ENCODE data around the gene CEMP1.
A peak's percentile ranks its signal among the peaks of the same experiment; 100 is the strongest.

The CEMP1 gene

GRCh38 chr16:2507052-2507659 lies 24.1 kb downstream of the CEMP1 start:
- no peak for DNase-seq (ENCODE audit: extremely low read depth in 1 of 2, low read depth in 1 of 2)

GRCh38 chr16:2505695-2506094 lies 25.5 kb downstream of the CEMP1 start:
- DNase-seq (ENCODE audit: extremely low read depth in 1 of 2, low read depth in 1 of 2) = no peak

GRCh38 chr16:2501946-2502895 lies 29.0 kb downstream of the CEMP1 start:
- DNase-seq (ENCODE audit: extremely low read depth in 1 of 2, low read depth in 1 of 2) = no peak

DNA sequence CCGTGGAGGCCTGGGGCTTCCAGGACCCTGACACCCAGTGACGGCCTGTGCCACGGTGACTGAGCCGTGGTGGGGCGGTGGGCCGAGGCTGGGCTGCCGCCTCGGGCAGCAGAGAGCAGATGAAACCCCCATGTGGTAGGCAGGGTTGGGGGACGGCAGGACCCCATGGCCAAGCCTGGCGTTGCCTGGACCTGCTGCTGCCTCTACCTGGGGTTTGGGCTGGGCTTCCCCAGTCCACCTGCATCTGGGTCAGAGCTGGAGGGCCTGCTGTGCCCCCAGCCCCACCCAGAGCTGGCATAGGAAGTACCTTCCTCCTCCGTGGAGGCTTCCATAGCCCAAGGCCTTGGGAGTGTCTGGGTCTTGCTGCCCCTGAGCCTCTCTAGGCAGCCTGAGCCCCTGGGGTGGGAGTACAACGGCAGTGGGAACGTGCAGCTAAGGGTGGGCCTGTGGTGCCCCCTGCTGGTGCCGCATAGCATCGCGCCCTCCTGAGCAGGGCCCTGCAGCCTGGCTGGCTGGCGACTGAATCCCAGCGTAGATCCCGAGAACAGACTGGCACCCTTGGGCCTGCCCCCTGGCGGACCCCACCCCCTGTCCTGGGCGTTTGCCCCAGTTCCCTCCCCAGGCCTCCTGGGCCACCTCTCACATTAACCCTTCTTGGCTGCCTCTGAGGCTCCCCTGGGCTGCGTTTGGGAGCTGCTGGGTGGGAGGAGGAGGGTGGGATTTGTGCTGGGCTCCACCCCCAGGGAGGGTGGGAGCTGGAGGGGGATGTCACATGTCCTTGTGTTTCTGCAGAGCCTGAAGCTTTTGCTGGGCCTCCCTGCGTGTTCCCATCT lies 30.1 kb downstream of the CEMP1 start:
- peak; percentile 46 to 61 for DNase-seq (ENCODE audit: extremely low read depth in 1 of 2, low read depth in 1 of 2)

GRCh38 chr16:2500430-2500917 lies 30.7 kb downstream of the CEMP1 start:
- no peak for DNase-seq (ENCODE audit: extremely low read depth in 1 of 2, low read depth in 1 of 2)

DNA sequence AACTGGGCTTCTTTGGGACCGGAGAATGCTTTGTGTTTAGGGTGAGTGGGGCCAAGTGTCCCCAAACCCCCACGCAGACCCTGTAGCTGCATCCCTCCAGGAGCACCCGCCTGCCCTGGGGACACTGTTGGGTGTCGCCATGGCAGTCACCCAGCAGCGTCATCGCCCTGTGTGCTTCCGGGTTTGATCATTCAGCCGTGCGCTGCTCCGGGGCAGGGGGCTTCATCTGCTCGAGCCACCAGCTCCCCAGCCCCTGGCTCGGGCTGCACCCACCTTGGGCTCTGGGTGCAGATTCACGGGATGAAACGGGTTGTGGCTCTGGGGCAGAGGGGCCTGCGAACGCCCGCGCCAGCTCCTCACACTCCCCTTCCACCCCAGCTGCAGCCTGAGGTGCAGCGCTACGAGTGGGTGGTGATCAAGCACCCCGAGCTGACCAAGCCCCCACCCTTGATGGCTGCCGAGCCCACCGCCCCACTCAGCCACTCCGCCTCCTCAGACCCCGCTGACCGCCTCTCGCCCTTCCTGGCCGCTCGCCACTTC lies 31.2 kb downstream of the CEMP1 start:
- DNase-seq (ENCODE audit: extremely low read depth in 1 of 2, low read depth in 1 of 2) = no peak

- DNase-seq (ENCODE audit: extremely low read depth in 1 of 2, low read depth in 1 of 2) = no peak
Observed at GRCh38 chr16:2499454-2499853, 31.8 kb downstream of the CEMP1 start.

GRCh38 chr16:2498531-2499253 lies 32.5 kb downstream of the CEMP1 start:
- DNase-seq (ENCODE audit: extremely low read depth in 1 of 2, low read depth in 1 of 2) = no peak

DNA sequence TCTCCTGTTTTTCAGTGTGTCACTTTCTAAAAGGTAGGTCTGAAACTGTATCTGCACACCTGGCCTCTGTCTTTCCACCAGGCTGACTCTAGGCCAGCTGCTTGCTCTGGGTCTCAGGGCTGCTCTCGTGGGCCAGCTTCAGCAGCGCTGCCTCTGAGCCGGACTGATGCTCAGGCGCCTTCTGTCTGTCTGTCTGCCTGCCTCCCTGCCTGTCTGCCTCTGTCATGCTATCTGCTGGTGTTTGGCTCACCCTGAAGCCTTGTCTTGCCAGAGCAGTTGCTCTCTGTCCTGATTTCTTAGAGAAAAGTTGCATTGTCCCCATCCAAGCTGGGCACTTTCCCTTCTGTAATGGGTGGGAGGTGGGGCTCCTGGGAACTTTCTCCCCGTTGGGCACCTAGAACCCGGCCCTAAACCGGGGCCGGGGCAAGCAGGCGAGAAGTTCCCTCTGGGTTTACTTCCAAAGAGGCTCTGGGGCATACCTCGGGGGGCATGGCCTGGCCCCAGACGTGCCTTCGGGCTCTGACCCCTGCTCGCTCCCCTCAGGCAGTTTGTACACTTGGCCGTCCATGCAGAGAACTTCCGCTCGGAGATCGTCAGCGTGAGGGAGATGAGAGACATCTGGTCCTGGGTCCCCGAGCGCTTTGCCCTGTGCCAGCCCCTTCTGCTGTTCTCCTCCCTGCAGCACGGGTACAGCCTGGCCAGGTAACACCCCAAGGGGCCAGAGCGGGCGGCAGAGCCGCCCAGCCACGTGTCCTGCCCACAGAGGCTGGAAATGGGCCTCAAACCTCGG lies 33.3 kb downstream of the CEMP1 start:
- DNase-seq (ENCODE audit: extremely low read depth in 1 of 2, low read depth in 1 of 2) = no peak

- DNase-seq (ENCODE audit: extremely low read depth in 1 of 2, low read depth in 1 of 2) = no peak
Observed at GRCh38 chr16:2497116-2497630, 34.0 kb downstream of the CEMP1 start.

GRCh38 chr16:2496223-2497115 lies 34.7 kb downstream of the CEMP1 start:
- no peak for DNase-seq (ENCODE audit: extremely low read depth in 1 of 2, low read depth in 1 of 2)

DNA sequence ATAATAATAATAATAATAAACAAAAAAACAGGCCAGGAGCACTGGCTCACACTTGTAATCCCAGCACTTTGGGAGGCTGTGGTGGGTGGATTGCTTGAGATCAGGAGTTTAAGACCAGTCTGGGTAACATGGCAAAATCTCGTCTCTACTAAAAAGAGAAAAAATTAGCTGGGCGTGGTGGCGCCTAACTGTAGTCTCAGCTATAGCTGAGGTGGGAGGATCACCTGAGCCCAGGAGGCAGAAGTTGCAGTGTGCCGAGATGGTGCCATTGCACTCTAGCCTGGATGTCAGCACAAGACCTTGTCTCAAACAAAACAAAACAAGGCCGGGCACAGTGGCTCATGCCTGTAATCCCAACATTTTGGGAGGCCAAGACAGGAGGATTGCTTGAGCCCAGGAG lies 36.2 kb downstream of the CEMP1 start:
- no peak for DNase-seq (ENCODE audit: extremely low read depth in 1 of 2, low read depth in 1 of 2)

DNA sequence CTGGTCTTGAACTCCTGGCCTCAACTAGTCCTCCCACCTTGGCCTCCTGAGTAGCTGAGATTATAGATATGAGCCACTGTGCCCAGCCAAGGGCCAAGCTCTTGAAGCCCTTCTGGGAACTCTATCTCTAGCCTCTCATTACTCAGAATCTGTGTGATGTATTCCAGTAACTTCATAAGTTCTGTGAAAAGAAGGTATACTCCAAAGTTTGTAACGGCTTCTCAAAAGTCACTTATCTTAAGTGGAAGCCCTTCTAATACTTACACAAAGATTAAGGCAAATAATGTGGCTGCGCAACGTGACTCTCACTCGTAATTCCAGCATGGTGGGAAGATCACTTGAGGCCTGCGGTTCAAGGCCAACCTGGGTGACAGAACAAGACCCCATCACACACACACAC lies 36.6 kb downstream of the CEMP1 start:
- no peak for DNase-seq (ENCODE audit: extremely low read depth in 1 of 2, low read depth in 1 of 2)

DNA sequence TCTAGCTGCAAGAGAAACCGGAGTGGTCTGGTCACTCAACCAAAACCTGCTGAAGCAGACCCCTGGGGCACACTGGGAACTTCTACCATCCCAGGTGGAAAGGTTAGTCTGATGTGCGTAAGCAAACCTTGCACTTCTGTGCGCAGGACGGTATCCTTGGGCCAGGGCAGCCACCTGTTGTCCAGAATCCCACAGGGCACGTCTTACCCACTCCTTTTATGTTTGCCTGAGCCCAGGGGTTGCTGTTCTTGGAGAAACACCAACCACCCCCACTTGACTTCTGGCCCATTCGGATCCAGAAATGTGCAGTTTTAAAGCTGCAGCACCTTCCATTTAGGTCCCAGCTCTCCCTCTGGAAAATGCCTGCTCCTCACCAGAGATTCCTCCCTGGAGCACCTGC lies 37.6 kb downstream of the CEMP1 start:
- DNase-seq (ENCODE audit: extremely low read depth in 1 of 2, low read depth in 1 of 2) = no peak

DNA sequence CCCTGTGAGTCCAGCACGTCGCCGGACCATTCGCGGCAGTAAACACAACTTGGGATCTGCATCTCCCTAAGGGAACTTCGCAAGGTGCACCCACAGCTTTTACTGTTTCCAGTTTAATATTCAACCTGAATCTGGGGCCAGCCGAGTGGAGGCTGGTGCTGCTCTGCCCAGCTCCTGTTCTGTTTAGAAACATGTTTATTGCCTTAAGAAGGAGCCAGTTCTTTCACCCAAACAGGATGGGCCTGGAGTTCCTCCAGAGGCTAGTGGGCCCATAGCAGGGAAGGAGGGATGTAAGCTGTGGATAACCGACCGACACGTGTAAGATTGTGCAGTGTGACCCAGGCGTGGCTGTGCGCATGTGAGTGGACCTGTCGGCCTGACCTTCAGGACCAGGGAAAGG lies 38.9 kb downstream of the CEMP1 start:
- DNase-seq (ENCODE audit: extremely low read depth in 1 of 2, low read depth in 1 of 2) = no peak

GRCh38 chr16:2490190-2491105 lies 40.8 kb downstream of the CEMP1 start:
- no peak for DNase-seq (ENCODE audit: extremely low read depth in 1 of 2, low read depth in 1 of 2)

DNA sequence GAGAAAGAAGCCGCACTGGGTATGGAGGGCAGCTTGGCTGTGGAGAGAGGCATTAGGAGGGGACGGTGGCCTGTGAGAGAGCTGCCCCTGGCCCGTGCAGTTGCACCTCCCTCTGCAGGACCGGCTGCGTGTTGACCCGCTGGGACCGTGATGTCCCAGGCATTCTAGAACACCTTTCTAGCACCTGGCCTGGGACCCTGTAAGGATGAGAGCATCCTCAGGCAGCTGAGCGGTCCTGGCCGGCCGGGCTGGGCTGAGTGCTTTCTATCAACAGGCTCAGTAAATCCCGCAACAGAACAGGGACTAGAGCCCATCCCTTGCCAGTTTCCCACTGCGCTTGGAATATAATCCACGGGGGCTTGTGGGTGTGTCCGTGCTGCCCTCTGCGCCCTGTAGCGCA lies 41.6 kb downstream of the CEMP1 start:
- DNase-seq (ENCODE audit: extremely low read depth in 1 of 2, low read depth in 1 of 2) = no peak
